ENCODE data around the gene KATNAL1. TPM values are rescaled to one million over a fixed set of nuclear protein-coding genes. Genes with fewer than 3 reads are reported as not detected.

Gene KATNAL1
- total RNA-seq, 5 donors from 2014 or later (not counting 1 experiment from before 2014, with no cell fraction given) = 4.0 to 13.8 (median 7.3) TPM

- peaks cover 46 to 65% (median 61%) of the 10 kb centered on the region in 3 donors for H3K4me1 Mint-ChIP-seq
- H3K36me3 ChIP-seq (ENCODE audit: control insufficient read depth in 2 of 2, extremely low read depth in 1 of 2, insufficient read depth in 1 of 2, low read length in 1 of 2) = peaks cover 0 to 4% of the 10 kb centered on the region in 2 donors
- peaks cover 2 to 67% of the 10 kb centered on the region in 2 experiments for H3K4me1 ChIP-seq (ENCODE audit: control insufficient read depth in 1 of 2, extremely low read depth in 1 of 2, insufficient read depth in 2 of 2, low read length in 2 of 2)
- ChIA-PET POLR2A (interaction anchor here in 1 of 2 donors (0.6 kb wide), 1 partner anchor 11 kb away, joined by 7 read pairs; no protein-coding TSS in a partner anchor), CTCF (interaction anchor here (0.8 to 5.6 kb wide), 10 partner anchors 9 to 387 kb away, joined by 3 to 75 read pairs (median 6); no protein-coding TSS in a partner anchor)
- peak overlapping the region; percentile 58 for H3K27ac ChIP-seq (ENCODE audit: low read length)
- no peaks in the 10 kb centered on the region for H3K27me3 ChIP-seq (replicated peaks in 1 of 2; ENCODE audit: control insufficient read depth in 2 of 2, extremely low read depth in 1 of 2, insufficient read depth in 2 of 2, low read length in 1 of 2)
- H3K36me3 Mint-ChIP-seq = no peaks in the 10 kb centered on the region
- no peaks in the 10 kb centered on the region for H3K9me3 ChIP-seq
- DNase-seq = no peak
- no peak overlapping the region for H3K4me3 ChIP-seq (ENCODE audit: control insufficient read depth in 1 of 2, extremely low read depth in 1 of 2, low read length in 1 of 2)
- peak overlapping the region in 1 of 2 donors; percentile 79 for H3K27ac Mint-ChIP-seq
- H3K4me3 Mint-ChIP-seq = no peak overlapping the region
- 81% methylated on average over 6 of the region's 7 CpGs for WGBS (ENCODE audit: insufficient coverage)
- ATAC-seq (replicated peaks in 1 of 4) = peak in 1 of 4 experiments; percentile 16
- no peaks in the 10 kb centered on the region for H3K27me3 Mint-ChIP-seq
- H3K9me3 Mint-ChIP-seq = peaks cover 0 to 1% (median 0%) of the 10 kb centered on the region in 3 donors
These were observed 149.7 kb downstream of the KATNAL1 start for GRCh38 chr13:30157616-30157993.

GRCh38 chr13:30156826-30157615, 150.3 kb downstream of the KATNAL1 start:
- ATAC-seq (replicated peaks in 1 of 4) = peak in 1 of 4 experiments; percentile 64
- DNase-seq = peak in 2 of 35 experiments; percentile 28 to 35
- H3K9me3 ChIP-seq = no peaks in the 10 kb centered on the region
- H3K27me3 ChIP-seq (replicated peaks in 1 of 2; ENCODE audit: control insufficient read depth in 2 of 2, extremely low read depth in 1 of 2, insufficient read depth in 2 of 2, low read length in 1 of 2) = no peaks in the 10 kb centered on the region
- WGBS (ENCODE audit: insufficient coverage) = 94% methylated on average over 10 of the region's 17 CpGs
- peaks cover 2 to 73% of the 10 kb centered on the region in 2 experiments for H3K4me1 ChIP-seq (ENCODE audit: control insufficient read depth in 1 of 2, extremely low read depth in 1 of 2, insufficient read depth in 2 of 2, low read length in 2 of 2)
- Mint-ChIP-seq H3K4me1 (peaks cover 52 to 71% (median 66%) of the 10 kb centered on the region in 3 donors), H3K36me3 (no peaks in the 10 kb centered on the region), H3K27me3 (no peaks in the 10 kb centered on the region), H3K4me3 (no peak overlapping the region), H3K27ac (peak overlapping the region; percentile 79 to 83), H3K9me3 (no peaks in the 10 kb centered on the region)
- CTCF ChIA-PET = interaction anchor here (0.8 to 5.6 kb wide), 8 partner anchors 11 to 386 kb away, joined by 3 to 75 read pairs (median 10); no protein-coding TSS in a partner anchor
- H3K4me3 ChIP-seq (ENCODE audit: control insufficient read depth in 1 of 2, extremely low read depth in 1 of 2, low read length in 1 of 2) = no peak overlapping the region
- H3K36me3 ChIP-seq (ENCODE audit: control insufficient read depth in 2 of 2, extremely low read depth in 1 of 2, insufficient read depth in 1 of 2, low read length in 1 of 2) = peaks cover 0 to 4% of the 10 kb centered on the region in 2 donors
- POLR2A ChIA-PET = interaction anchor here in 1 of 2 donors (0.6 kb wide), 1 partner anchor 10 kb away, joined by 7 read pairs; no protein-coding TSS in a partner anchor
- H3K27ac ChIP-seq (ENCODE audit: low read length) = peak overlapping the region; percentile 58

GRCh38 chr13:30156270-30156669, 151.1 kb downstream of the KATNAL1 start:
- Mint-ChIP-seq H3K4me3 (no peak overlapping the region), H3K27me3 (no peaks in the 10 kb centered on the region), H3K27ac (peak overlapping the region; percentile 47 to 62), H3K36me3 (no peaks in the 10 kb centered on the region), H3K9me3 (no peaks in the 10 kb centered on the region), H3K4me1 (peaks cover 59 to 78% (median 74%) of the 10 kb centered on the region in 3 donors)
- Histone ChIP-seq H3K9me3 (no peaks in the 10 kb centered on the region), H3K27me3 (replicated peaks in 1 of 2; ENCODE audit: control insufficient read depth in 2 of 2, extremely low read depth in 1 of 2, insufficient read depth in 2 of 2, low read length in 1 of 2) (no peaks in the 10 kb centered on the region), H3K36me3 (ENCODE audit: control insufficient read depth in 2 of 2, extremely low read depth in 1 of 2, insufficient read depth in 1 of 2, low read length in 1 of 2) (peaks cover 0 to 4% of the 10 kb centered on the region in 2 donors), H3K4me1 (ENCODE audit: control insufficient read depth in 1 of 2, extremely low read depth in 1 of 2, insufficient read depth in 2 of 2, low read length in 2 of 2) (peaks cover 6 to 81% of the 10 kb centered on the region in 2 experiments), H3K4me3 (ENCODE audit: control insufficient read depth in 1 of 2, extremely low read depth in 1 of 2, low read length in 1 of 2) (no peak overlapping the region), H3K27ac (ENCODE audit: low read length) (peak overlapping the region; percentile 58)
- CTCF ChIA-PET = interaction anchor here (0.6 to 5.6 kb wide), 7 partner anchors 22 to 385 kb away, joined by 3 to 75 read pairs (median 7); no protein-coding TSS in a partner anchor
- POLR2A ChIA-PET = interaction anchor here in 1 of 2 donors (0.6 kb wide), 1 partner anchor 22 kb away, joined by 3 read pairs; no protein-coding TSS in a partner anchor
- DNase-seq = no peak
- 40% methylated on average over 1 of the region's 6 CpGs for WGBS (ENCODE audit: insufficient coverage)
- no peak for ATAC-seq (replicated peaks in 1 of 4)

GRCh38 chr13:30154931-30155330, 152.4 kb downstream of the KATNAL1 start:
- H3K4me1 Mint-ChIP-seq = peaks cover 73 to 90% (median 87%) of the 10 kb centered on the region in 3 donors
- Histone ChIP-seq H3K27ac (ENCODE audit: low read length) (no peak overlapping the region), H3K4me3 (ENCODE audit: control insufficient read depth in 1 of 2, extremely low read depth in 1 of 2, low read length in 1 of 2) (no peak overlapping the region), H3K36me3 (ENCODE audit: control insufficient read depth in 2 of 2, extremely low read depth in 1 of 2, insufficient read depth in 1 of 2, low read length in 1 of 2) (peaks cover 0 to 4% of the 10 kb centered on the region in 2 donors), H3K4me1 (ENCODE audit: control insufficient read depth in 1 of 2, extremely low read depth in 1 of 2, insufficient read depth in 2 of 2, low read length in 2 of 2) (peaks cover 16 to 94% of the 10 kb centered on the region in 2 experiments), H3K9me3 (no peaks in the 10 kb centered on the region), H3K27me3 (replicated peaks in 1 of 2; ENCODE audit: control insufficient read depth in 2 of 2, extremely low read depth in 1 of 2, insufficient read depth in 2 of 2, low read length in 1 of 2) (no peaks in the 10 kb centered on the region)
- no peak overlapping the region for H3K4me3 Mint-ChIP-seq
- H3K9me3 Mint-ChIP-seq = no peaks in the 10 kb centered on the region
- CTCF ChIA-PET = interaction anchor here (1.1 to 4.8 kb wide), 2 partner anchors 22 to 308 kb away, joined by 3 to 75 read pairs; no protein-coding TSS in a partner anchor
- 94% methylated on average over 9 of the region's 10 CpGs for WGBS (ENCODE audit: insufficient coverage)
- H3K36me3 Mint-ChIP-seq = no peaks in the 10 kb centered on the region
- ATAC-seq (replicated peaks in 1 of 4) (no peak), DNase-seq (no peak)
- no peaks in the 10 kb centered on the region for H3K27me3 Mint-ChIP-seq
- peak overlapping the region in 1 of 2 donors; percentile 62 for H3K27ac Mint-ChIP-seq
- POLR2A ChIA-PET = no interaction called here

- Histone ChIP-seq H3K9me3 (no peaks in the 10 kb centered on the region), H3K36me3 (ENCODE audit: control insufficient read depth in 2 of 2, extremely low read depth in 1 of 2, insufficient read depth in 1 of 2, low read length in 1 of 2) (peaks cover 0 to 4% of the 10 kb centered on the region in 2 donors), H3K27me3 (replicated peaks in 1 of 2; ENCODE audit: control insufficient read depth in 2 of 2, extremely low read depth in 1 of 2, insufficient read depth in 2 of 2, low read length in 1 of 2) (no peaks in the 10 kb centered on the region), H3K4me1 (ENCODE audit: control insufficient read depth in 1 of 2, extremely low read depth in 1 of 2, insufficient read depth in 2 of 2, low read length in 2 of 2) (peaks cover 19 to 97% of the 10 kb centered on the region in 2 experiments), H3K27ac (ENCODE audit: low read length) (no peak overlapping the region), H3K4me3 (ENCODE audit: control insufficient read depth in 1 of 2, extremely low read depth in 1 of 2, low read length in 1 of 2) (no peak overlapping the region)
- H3K36me3 Mint-ChIP-seq = no peaks in the 10 kb centered on the region
- DNase-seq = no peak
- H3K4me3 Mint-ChIP-seq = no peak overlapping the region
- ChIA-PET POLR2A (no interaction called here), CTCF (no interaction called here)
- no peak for ATAC-seq (replicated peaks in 1 of 4)
- no peaks in the 10 kb centered on the region for H3K9me3 Mint-ChIP-seq
- H3K4me1 Mint-ChIP-seq = peaks cover 76 to 92% (median 88%) of the 10 kb centered on the region in 3 donors
- H3K27me3 Mint-ChIP-seq = no peaks in the 10 kb centered on the region
- peak overlapping the region in 1 of 2 donors; percentile 62 for H3K27ac Mint-ChIP-seq
- WGBS (ENCODE audit: insufficient coverage) = 97% methylated on average over 14 of the region's 20 CpGs
These were observed 152.8 kb downstream of the KATNAL1 start for GRCh38 chr13:30154531-30154930.

Measured in T-cell (primary cell).